Hepatocyte (in vitro differentiated cells): ENCODE data around the gene XRCC4.

ENCODE experiments used
- CTCF ChIP-seq: fragments of 200-600 bp; sonication (generic); IDR thresholded peaks from 2 replicates; pipeline ENCODE4 v1.5.1; 2016; ENCODE audit warnings: antibody characterized with exemption, mild to moderate bottlenecking; ENCODE audit not compliant: poor library complexity
- EZH2 ChIP-seq: fragments of 200-600 bp; sonication (generic); IDR thresholded peaks from 2 replicates; pipeline ENCODE4 v1.6.1; 2016; ENCODE audit warnings: antibody characterized with exemption, mild to moderate bottlenecking, borderline replicate concordance
- EZH2phosphoT487 ChIP-seq: fragments of 200-600 bp; sonication (generic); IDR thresholded peaks from one replicate; pipeline ENCODE4 v1.6.1; 2018; ENCODE audit warnings: antibody characterized with exemption, mild to moderate bottlenecking, low read depth, moderate library complexity; ENCODE audit not compliant: unreplicated experiment, severe bottlenecking

GRCh38 chr5:83071286-83072051 lies 5.9 kb upstream of the XRCC4 start:
- TF ChIP-seq CTCF (no peak), EZH2 (no peak), EZH2phosphoT487 (no peak)
